ENCODE measurements around the gene XPC. TPM values are rescaled to one million over a fixed set of nuclear protein-coding genes. Genes with fewer than 3 reads are reported as not detected.
A peak's percentile ranks its signal among the peaks of the same experiment; 100 is the strongest.

XPC gene
- total RNA-seq, 5 donors from 2014 or later (not counting 1 experiment from before 2014, with no cell fraction given): 67.8 to 90.7 (median 76.9) TPM

DNA sequence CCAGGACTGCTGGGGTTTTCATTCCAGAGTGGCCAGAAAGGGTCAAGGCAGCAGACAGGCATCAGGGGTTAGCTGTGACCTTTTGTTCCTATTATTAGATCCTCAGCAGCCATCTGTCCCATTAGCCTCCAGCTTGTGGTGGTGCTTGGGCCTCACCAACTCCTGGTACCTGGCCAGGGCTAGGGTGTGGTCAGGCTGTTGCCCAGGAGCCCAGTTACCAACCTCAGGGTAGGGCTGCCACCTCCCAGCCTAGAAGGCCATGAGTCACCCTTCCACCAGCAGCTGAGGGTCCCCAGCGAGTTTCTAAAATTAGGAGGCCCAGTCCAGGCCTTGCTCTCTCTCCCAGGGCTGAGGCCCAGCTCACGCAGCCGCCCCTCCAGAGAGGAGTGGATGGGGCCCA, 41.4 kb downstream of the XPC start:
- WGBS (ENCODE audit: insufficient coverage): 100% methylated on average over 2 of the region's 3 CpGs
- DNase-seq (no peak), ATAC-seq (replicated peaks in 1 of 4) (no peak)
- ChIA-PET CTCF (interaction anchor here in 1 of 2 donors (0.7 kb wide), 1 partner anchor 785 kb away, joined by 3 read pairs; no protein-coding TSS in a partner anchor), POLR2A (no interaction called here)
- Histone ChIP-seq H3K27me3 (replicated peaks in 1 of 2; ENCODE audit: control insufficient read depth in 2 of 2, extremely low read depth in 1 of 2, insufficient read depth in 2 of 2, low read length in 1 of 2) (no peaks in the 10 kb centered on the region), H3K9me3 (no peaks in the 10 kb centered on the region), H3K4me3 (ENCODE audit: control insufficient read depth in 1 of 2, extremely low read depth in 1 of 2, low read length in 1 of 2) (no peak overlapping the region), H3K4me1 (ENCODE audit: control insufficient read depth in 1 of 2, extremely low read depth in 1 of 2, insufficient read depth in 2 of 2, low read length in 2 of 2) (peaks cover 3 to 18% of the 10 kb centered on the region in 2 experiments), H3K36me3 (ENCODE audit: control insufficient read depth in 2 of 2, extremely low read depth in 1 of 2, insufficient read depth in 1 of 2, low read length in 1 of 2) (peaks cover 21 to 95% of the 10 kb centered on the region in 2 donors), H3K27ac (ENCODE audit: low read length) (no peak overlapping the region)
- Mint-ChIP-seq H3K4me1 (peaks cover 9 to 24% (median 22%) of the 10 kb centered on the region in 3 donors), H3K36me3 (peaks cover 51% of the 10 kb centered on the region), H3K4me3 (no peak overlapping the region), H3K27ac (no peak overlapping the region), H3K9me3 (no peaks in the 10 kb centered on the region), H3K27me3 (no peaks in the 10 kb centered on the region)

- ChIA-PET CTCF (no interaction called here), POLR2A (no interaction called here)
- peaks cover 0 to 10% (median 8%) of the 10 kb centered on the region in 3 donors for H3K4me1 Mint-ChIP-seq
- no peak overlapping the region for H3K4me3 Mint-ChIP-seq
- no peaks in the 10 kb centered on the region for H3K27me3 ChIP-seq (replicated peaks in 1 of 2; ENCODE audit: control insufficient read depth in 2 of 2, extremely low read depth in 1 of 2, insufficient read depth in 2 of 2, low read length in 1 of 2)
- no peaks in the 10 kb centered on the region for H3K9me3 Mint-ChIP-seq
- ATAC-seq (replicated peaks in 1 of 4): no peak
- no peak for DNase-seq
- H3K4me1 ChIP-seq (ENCODE audit: control insufficient read depth in 1 of 2, extremely low read depth in 1 of 2, insufficient read depth in 2 of 2, low read length in 2 of 2): peaks cover 0 to 4% of the 10 kb centered on the region in 2 experiments
- H3K4me3 ChIP-seq (ENCODE audit: control insufficient read depth in 1 of 2, extremely low read depth in 1 of 2, low read length in 1 of 2): no peak overlapping the region
- no peaks in the 10 kb centered on the region for H3K27me3 Mint-ChIP-seq
- peaks cover 24 to 98% of the 10 kb centered on the region in 2 donors for H3K36me3 ChIP-seq (ENCODE audit: control insufficient read depth in 2 of 2, extremely low read depth in 1 of 2, insufficient read depth in 1 of 2, low read length in 1 of 2)
- H3K36me3 Mint-ChIP-seq: peaks cover 59% of the 10 kb centered on the region
- H3K27ac Mint-ChIP-seq: no peak overlapping the region
- no peak overlapping the region for H3K27ac ChIP-seq (ENCODE audit: low read length)
- WGBS (ENCODE audit: insufficient coverage): 95% methylated on average over 8 of the region's 11 CpGs
- no peaks in the 10 kb centered on the region for H3K9me3 ChIP-seq
Observed at GRCh38 chr3:14135581-14135980, 42.8 kb downstream of the XPC start.

DNA sequence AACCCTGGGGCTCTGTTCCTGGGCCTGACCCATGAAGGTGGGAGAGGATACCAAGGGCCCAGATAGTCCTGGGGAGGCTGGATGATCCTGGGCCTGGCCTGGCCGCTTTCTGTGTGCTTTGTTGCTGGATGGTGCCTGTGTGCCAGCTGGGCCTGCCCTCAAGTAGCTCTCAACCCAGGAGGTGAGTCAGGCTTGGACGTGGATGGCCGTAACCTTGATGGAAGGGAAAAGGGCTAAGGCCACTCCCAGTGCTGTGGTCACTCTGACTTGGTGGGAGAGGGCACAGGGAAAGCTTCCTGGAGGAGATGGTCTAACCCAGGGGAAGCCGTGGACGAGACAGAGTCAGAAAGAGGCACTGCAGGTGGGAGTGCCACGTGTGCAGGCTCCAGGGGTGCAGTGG, 44.1 kb downstream of the XPC start:
- Mint-ChIP-seq H3K27ac (no peak overlapping the region), H3K4me3 (no peak overlapping the region), H3K36me3 (peaks cover 60% of the 10 kb centered on the region), H3K27me3 (no peaks in the 10 kb centered on the region), H3K4me1 (peaks cover 0 to 8% (median 3%) of the 10 kb centered on the region in 3 donors), H3K9me3 (no peaks in the 10 kb centered on the region)
- Histone ChIP-seq H3K4me1 (ENCODE audit: control insufficient read depth in 1 of 2, extremely low read depth in 1 of 2, insufficient read depth in 2 of 2, low read length in 2 of 2) (no peaks in the 10 kb centered on the region), H3K27ac (ENCODE audit: low read length) (no peak overlapping the region), H3K27me3 (replicated peaks in 1 of 2; ENCODE audit: control insufficient read depth in 2 of 2, extremely low read depth in 1 of 2, insufficient read depth in 2 of 2, low read length in 1 of 2) (no peaks in the 10 kb centered on the region), H3K9me3 (no peaks in the 10 kb centered on the region), H3K4me3 (ENCODE audit: control insufficient read depth in 1 of 2, extremely low read depth in 1 of 2, low read length in 1 of 2) (no peak overlapping the region), H3K36me3 (ENCODE audit: control insufficient read depth in 2 of 2, extremely low read depth in 1 of 2, insufficient read depth in 1 of 2, low read length in 1 of 2) (peaks cover 26 to 97% of the 10 kb centered on the region in 2 donors)
- CTCF ChIA-PET: no interaction called here
- POLR2A ChIA-PET: interaction anchor here (0.6 to 1.6 kb wide), 3 partner anchors 10 to 519 kb away, joined by 3 to 6 read pairs (median 4); no protein-coding TSS in a partner anchor
- DNase-seq (no peak), ATAC-seq (replicated peaks in 1 of 4) (no peak)
- 95% methylated on average over 6 of the region's 6 CpGs for WGBS (ENCODE audit: insufficient coverage)

DNA sequence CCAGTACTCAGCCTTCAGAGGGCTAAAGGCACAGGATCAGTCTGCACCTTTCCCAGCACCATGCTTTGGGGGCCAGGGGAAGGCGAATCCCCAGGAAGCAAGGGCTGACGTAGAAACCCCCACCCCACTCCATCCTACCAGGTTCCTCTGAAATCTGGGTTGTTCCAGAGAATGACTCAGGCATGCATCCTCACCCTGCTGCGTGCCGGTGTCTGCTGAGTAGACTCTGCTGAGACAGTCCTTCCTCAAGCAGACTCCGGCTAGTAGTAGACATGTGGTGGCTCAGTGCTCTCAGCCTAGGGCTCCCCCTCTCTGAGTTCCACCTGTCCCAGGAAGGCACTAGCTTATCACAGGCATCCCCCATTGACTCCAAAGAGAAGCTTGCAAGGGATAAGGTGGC, 44.5 kb downstream of the XPC start:
- peaks cover 63% of the 10 kb centered on the region for H3K36me3 Mint-ChIP-seq

DNA sequence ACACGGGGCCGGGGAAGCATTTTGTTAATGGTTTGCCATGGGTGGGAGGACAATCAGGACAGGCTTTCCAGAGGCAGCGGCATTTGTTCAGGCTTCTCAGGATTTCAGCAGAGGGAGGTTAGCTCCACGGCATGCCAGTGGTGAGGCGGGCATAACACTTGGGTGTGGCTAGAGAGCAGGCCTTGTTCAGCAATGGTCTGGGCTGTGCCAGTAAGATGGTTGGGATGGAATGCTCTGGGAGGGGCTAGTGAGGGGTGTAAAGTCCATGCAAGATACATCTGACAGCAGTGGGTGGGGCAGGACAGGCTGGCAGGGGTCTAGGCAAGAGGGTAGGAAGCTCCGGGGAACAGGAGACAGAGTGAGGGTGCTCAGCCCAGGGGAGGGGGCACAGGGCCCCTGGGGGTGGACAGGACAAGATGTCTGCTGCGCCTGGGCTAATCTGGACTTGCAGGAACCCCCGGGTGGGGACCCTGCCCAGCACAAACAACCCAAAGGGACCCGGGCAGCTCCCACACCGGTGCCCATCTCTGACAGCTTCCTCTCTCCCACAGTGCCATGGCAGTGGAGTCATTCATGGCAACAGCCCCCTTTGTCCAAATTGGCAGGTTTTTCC, 45.1 kb downstream of the XPC start:
- WGBS (ENCODE audit: insufficient coverage): 100% methylated on average over 9 of the region's 10 CpGs
- peaks cover 7 to 14% (median 8%) of the 10 kb centered on the region in 3 donors for H3K4me1 Mint-ChIP-seq
- no peak overlapping the region for H3K4me3 Mint-ChIP-seq
- H3K27me3 Mint-ChIP-seq: no peaks in the 10 kb centered on the region
- Histone ChIP-seq H3K9me3 (no peaks in the 10 kb centered on the region), H3K4me1 (ENCODE audit: control insufficient read depth in 1 of 2, extremely low read depth in 1 of 2, insufficient read depth in 2 of 2, low read length in 2 of 2) (no peaks in the 10 kb centered on the region), H3K27me3 (replicated peaks in 1 of 2; ENCODE audit: control insufficient read depth in 2 of 2, extremely low read depth in 1 of 2, insufficient read depth in 2 of 2, low read length in 1 of 2) (no peaks in the 10 kb centered on the region), H3K4me3 (ENCODE audit: control insufficient read depth in 1 of 2, extremely low read depth in 1 of 2, low read length in 1 of 2) (no peak overlapping the region), H3K27ac (ENCODE audit: low read length) (no peak overlapping the region), H3K36me3 (ENCODE audit: control insufficient read depth in 2 of 2, extremely low read depth in 1 of 2, insufficient read depth in 1 of 2, low read length in 1 of 2) (peaks cover 31 to 95% of the 10 kb centered on the region in 2 donors)
- ATAC-seq (replicated peaks in 1 of 4) (no peak), DNase-seq (no peak)
- peak overlapping the region in 1 of 2 donors; percentile 22 for H3K27ac Mint-ChIP-seq
- no peaks in the 10 kb centered on the region for H3K9me3 Mint-ChIP-seq
- H3K36me3 Mint-ChIP-seq: peaks cover 66% of the 10 kb centered on the region
- ChIA-PET POLR2A (interaction anchor here in 1 of 2 donors (0.6 kb wide), 1 partner anchor 520 kb away, joined by 3 read pairs; no protein-coding TSS in a partner anchor), CTCF (no interaction called here)

More for the DNA sequence above, 44.5 kb downstream of the XPC start:
- H3K4me1 ChIP-seq (ENCODE audit: control insufficient read depth in 1 of 2, extremely low read depth in 1 of 2, insufficient read depth in 2 of 2, low read length in 2 of 2): no peaks in the 10 kb centered on the region
- WGBS (ENCODE audit: insufficient coverage): 100% methylated on average over 4 of the region's 5 CpGs
- no peaks in the 10 kb centered on the region for H3K27me3 Mint-ChIP-seq
- ATAC-seq (replicated peaks in 1 of 4): no peak
- H3K27ac ChIP-seq (ENCODE audit: low read length): no peak overlapping the region
- no peaks in the 10 kb centered on the region for H3K27me3 ChIP-seq (replicated peaks in 1 of 2; ENCODE audit: control insufficient read depth in 2 of 2, extremely low read depth in 1 of 2, insufficient read depth in 2 of 2, low read length in 1 of 2)
- ChIA-PET CTCF (no interaction called here), POLR2A (interaction anchor here (0.6 to 1.6 kb wide), 3 partner anchors 10 to 519 kb away, joined by 3 to 6 read pairs (median 4); no protein-coding TSS in a partner anchor)
- H3K4me1 Mint-ChIP-seq: peaks cover 2 to 9% (median 3%) of the 10 kb centered on the region in 3 donors
- H3K9me3 ChIP-seq: no peaks in the 10 kb centered on the region
- H3K4me3 ChIP-seq (ENCODE audit: control insufficient read depth in 1 of 2, extremely low read depth in 1 of 2, low read length in 1 of 2): no peak overlapping the region
- H3K36me3 ChIP-seq (ENCODE audit: control insufficient read depth in 2 of 2, extremely low read depth in 1 of 2, insufficient read depth in 1 of 2, low read length in 1 of 2): peaks cover 27 to 97% of the 10 kb centered on the region in 2 donors
- no peak overlapping the region for H3K4me3 Mint-ChIP-seq
- no peak overlapping the region for H3K27ac Mint-ChIP-seq
- H3K9me3 Mint-ChIP-seq: no peaks in the 10 kb centered on the region
- DNase-seq: no peak

DNA sequence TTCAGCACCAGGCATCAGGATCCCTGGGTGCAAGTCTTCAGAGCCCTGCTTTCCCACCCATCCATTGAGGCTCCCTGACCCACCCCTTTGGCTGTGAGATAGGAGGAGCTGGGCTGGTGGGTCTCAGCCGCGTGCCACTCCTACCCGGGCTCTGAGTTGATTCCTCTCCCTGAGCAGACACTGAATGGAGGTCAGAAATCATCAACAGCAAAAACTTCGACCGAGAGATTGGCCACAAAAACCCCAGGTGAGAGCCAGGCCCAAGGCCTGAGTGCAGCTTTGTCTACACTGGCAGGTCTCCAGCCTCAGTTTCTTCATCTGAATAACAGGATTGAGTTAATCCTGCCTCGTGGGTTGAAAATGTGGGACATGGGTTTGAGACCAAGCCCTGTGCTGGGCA, 45.7 kb downstream of the XPC start:
- no peak overlapping the region for H3K4me3 ChIP-seq (ENCODE audit: control insufficient read depth in 1 of 2, extremely low read depth in 1 of 2, low read length in 1 of 2)
- no peak overlapping the region for H3K4me3 Mint-ChIP-seq
- H3K9me3 ChIP-seq: no peaks in the 10 kb centered on the region
- no peak for DNase-seq
- ChIA-PET POLR2A (no interaction called here), CTCF (no interaction called here)
- ATAC-seq (replicated peaks in 1 of 4): no peak
- no peaks in the 10 kb centered on the region for H3K9me3 Mint-ChIP-seq
- no peak overlapping the region for H3K27ac ChIP-seq (ENCODE audit: low read length)
- H3K36me3 ChIP-seq (ENCODE audit: control insufficient read depth in 2 of 2, extremely low read depth in 1 of 2, insufficient read depth in 1 of 2, low read length in 1 of 2): peaks cover 33 to 94% of the 10 kb centered on the region in 2 donors
- no peaks in the 10 kb centered on the region for H3K27me3 ChIP-seq (replicated peaks in 1 of 2; ENCODE audit: control insufficient read depth in 2 of 2, extremely low read depth in 1 of 2, insufficient read depth in 2 of 2, low read length in 1 of 2)
- peaks cover 13 to 17% (median 14%) of the 10 kb centered on the region in 3 donors for H3K4me1 Mint-ChIP-seq
- no peaks in the 10 kb centered on the region for H3K27me3 Mint-ChIP-seq
- peaks cover 66% of the 10 kb centered on the region for H3K36me3 Mint-ChIP-seq
- peaks cover 0 to 2% of the 10 kb centered on the region in 2 experiments for H3K4me1 ChIP-seq (ENCODE audit: control insufficient read depth in 1 of 2, extremely low read depth in 1 of 2, insufficient read depth in 2 of 2, low read length in 2 of 2)
- no peak overlapping the region for H3K27ac Mint-ChIP-seq
- WGBS (ENCODE audit: insufficient coverage): 100% methylated on average over 5 of the region's 6 CpGs

All from T-cell (primary cell).